Osteoblast (primary cell): ENCODE results near the gene AFDN. TPM values are rescaled to one million over a fixed set of nuclear protein-coding genes. Genes with fewer than 3 reads are reported as not detected.

Experiments used
- DNase-seq: peaks from one replicate; pipeline ENCODE4 v3.0.0; 2011; ENCODE audit warnings: low spot score, mixed read lengths; ENCODE audit not compliant: insufficient read length; ENCODE audit errors: missing footprints
- H2AFZ ChIP-seq: 2 replicates; pipeline ENCODE4 v1.6.0; 2011; ENCODE audit warnings: mild to moderate bottlenecking, low read length
- H3K27ac ChIP-seq: 2 replicates; pipeline ENCODE4 v1.5.1; 2011; ENCODE audit warnings: mild to moderate bottlenecking, low read depth, low read length, moderate library complexity
- H3K27me3 ChIP-seq: 2 replicates; pipeline ENCODE4 v1.6.0; 2012; ENCODE audit warnings: mild to moderate bottlenecking, control low read depth, inconsistent platforms, low read length, moderate library complexity; ENCODE audit not compliant: insufficient read depth
- H3K36me3 ChIP-seq: 2 replicates; pipeline ENCODE4 v1.5.1; 2011; ENCODE audit warnings: mild to moderate bottlenecking, low read length, control low read depth, moderate library complexity; ENCODE audit not compliant: insufficient read depth
- H3K4me1 ChIP-seq: 2 replicates; pipeline ENCODE4 v1.5.1; 2011; ENCODE audit warnings: mild to moderate bottlenecking, low read length, control low read depth, moderate library complexity; ENCODE audit not compliant: insufficient read depth
- H3K4me2 ChIP-seq: 2 replicates; pipeline ENCODE4 v1.6.0; 2011; ENCODE audit warnings: mild to moderate bottlenecking, low read length; ENCODE audit not compliant: insufficient read depth
- H3K4me3 ChIP-seq: fragments of 200-600 bp; sonication (generic); 3 replicates; pipeline ENCODE4 v1.5.1; 2012; ENCODE audit warnings: mild to moderate bottlenecking, low read length, inconsistent platforms; ENCODE audit not compliant: insufficient read depth
- H3K79me2 ChIP-seq: 2 replicates; pipeline ENCODE4 v1.6.0; 2012; ENCODE audit warnings: mild to moderate bottlenecking, low read length, control low read depth, inconsistent platforms; ENCODE audit not compliant: insufficient read depth
- H3K9me3 ChIP-seq: 2 replicates; pipeline ENCODE4 v1.5.1; 2011; ENCODE audit warnings: low read depth, low read length, control low read depth
- H4K20me1 ChIP-seq: 2 replicates; pipeline ENCODE4 v1.6.0; 2012; ENCODE audit warnings: mild to moderate bottlenecking, low read length, control low read depth; ENCODE audit not compliant: insufficient read depth
- total RNA-seq: library from RNA; depleted of rRNA; stranded (reverse); fragments of >200 nt; gene quantifications from 2 replicates; pipeline ENCODE4 v1.2.3, GENCODE V29; 2012
- TF ChIP-seq, protein P1 (sequence below): IDR thresholded peaks from 2 replicates; pipeline ENCODE4 v1.5.1; 2011; ENCODE audit warnings: mild to moderate bottlenecking, low read depth, low read length, moderate library complexity; ENCODE audit errors: extremely low read depth

AFDN gene
- total RNA-seq, 1 donor: 52.5 TPM

DNA sequence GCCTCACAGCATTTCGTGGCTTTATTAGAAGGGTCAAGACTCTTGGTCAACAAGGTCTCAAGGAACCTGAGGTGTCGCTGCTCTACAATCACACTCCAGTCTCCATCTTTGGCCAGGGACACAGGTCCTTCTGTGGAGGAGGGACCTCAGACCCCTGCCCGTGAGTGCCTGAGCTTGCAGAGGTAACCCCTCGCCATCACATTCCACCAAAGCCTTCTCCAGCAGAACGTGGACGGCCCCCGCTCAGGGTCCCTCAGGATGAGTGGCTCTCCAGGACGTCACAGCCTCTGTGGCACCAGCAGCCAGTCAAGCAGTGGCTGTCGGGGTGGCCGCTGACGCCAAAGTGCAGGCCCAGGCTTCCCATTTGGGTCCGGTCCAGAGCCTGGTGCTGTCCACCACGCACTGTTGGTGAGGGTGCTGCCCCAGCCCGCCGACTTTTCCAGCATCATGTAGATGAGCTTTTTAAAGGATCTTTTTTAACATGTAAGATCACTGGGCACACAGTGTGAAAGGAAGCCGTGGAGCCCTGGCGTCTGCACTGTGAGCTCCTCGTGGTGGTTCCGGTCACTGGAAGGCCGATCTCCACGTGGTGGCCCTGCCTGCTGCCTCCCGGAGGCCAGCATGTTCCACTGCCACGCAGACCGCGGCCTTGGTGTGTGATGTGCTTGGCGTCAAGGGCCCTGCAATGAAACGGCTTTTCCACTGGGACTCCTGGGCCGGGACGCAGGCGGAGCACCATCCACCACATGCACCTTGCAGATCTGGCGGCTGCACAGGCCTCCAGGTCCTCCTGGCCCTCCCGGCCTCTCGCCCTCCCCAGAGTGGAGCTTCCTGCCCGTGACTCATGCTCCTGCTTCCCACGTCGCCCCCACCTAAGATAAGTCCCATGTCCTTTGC is 162.5 kb downstream of the AFDN start:
- H3K9me3 ChIP-seq: no peaks in the 10 kb centered on the region
- DNase-seq: peak; percentile 83
- no peaks in the 10 kb centered on the region for H3K4me1 ChIP-seq
- H3K4me2 ChIP-seq: no peak overlapping the region
- no peak overlapping the region for H3K4me3 ChIP-seq
- H3K27ac ChIP-seq: no peak overlapping the region
- H3K36me3 ChIP-seq: no peaks in the 10 kb centered on the region
- no peaks in the 10 kb centered on the region for H3K27me3 ChIP-seq
- no peaks in the 10 kb centered on the region for H3K79me2 ChIP-seq
- H2AFZ ChIP-seq: no peak overlapping the region
- TF ChIP-seq, protein P1, sequence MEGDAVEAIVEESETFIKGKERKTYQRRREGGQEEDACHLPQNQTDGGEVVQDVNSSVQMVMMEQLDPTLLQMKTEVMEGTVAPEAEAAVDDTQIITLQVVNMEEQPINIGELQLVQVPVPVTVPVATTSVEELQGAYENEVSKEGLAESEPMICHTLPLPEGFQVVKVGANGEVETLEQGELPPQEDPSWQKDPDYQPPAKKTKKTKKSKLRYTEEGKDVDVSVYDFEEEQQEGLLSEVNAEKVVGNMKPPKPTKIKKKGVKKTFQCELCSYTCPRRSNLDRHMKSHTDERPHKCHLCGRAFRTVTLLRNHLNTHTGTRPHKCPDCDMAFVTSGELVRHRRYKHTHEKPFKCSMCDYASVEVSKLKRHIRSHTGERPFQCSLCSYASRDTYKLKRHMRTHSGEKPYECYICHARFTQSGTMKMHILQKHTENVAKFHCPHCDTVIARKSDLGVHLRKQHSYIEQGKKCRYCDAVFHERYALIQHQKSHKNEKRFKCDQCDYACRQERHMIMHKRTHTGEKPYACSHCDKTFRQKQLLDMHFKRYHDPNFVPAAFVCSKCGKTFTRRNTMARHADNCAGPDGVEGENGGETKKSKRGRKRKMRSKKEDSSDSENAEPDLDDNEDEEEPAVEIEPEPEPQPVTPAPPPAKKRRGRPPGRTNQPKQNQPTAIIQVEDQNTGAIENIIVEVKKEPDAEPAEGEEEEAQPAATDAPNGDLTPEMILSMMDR: no peak
- H4K20me1 ChIP-seq: no peaks in the 10 kb centered on the region

GRCh38 chr6:167990016-167990945 is 163.6 kb downstream of the AFDN start:
- no peaks in the 10 kb centered on the region for H3K79me2 ChIP-seq

DNA sequence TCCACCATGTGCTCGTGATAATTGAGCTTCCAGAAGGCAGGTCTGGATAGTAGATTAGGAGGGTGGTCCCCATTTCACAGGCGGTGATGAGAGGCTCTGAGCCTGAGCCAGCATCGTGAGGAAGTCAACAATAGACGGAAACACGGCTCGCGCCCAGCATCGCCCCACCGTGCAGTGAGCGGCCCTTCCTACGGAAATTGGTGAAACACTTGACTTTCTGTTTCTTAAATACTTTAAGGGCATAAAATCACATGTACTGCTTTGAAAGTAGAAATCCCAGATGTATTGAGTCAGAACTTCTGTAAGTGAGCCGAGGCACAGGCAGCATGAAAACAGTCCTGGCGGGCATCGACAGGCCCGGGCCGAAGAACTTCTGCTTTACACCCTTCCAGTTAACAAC is 166.5 kb downstream of the AFDN start:
- no peaks in the 10 kb centered on the region for H3K27me3 ChIP-seq
- no peak overlapping the region for H3K4me2 ChIP-seq
- H3K79me2 ChIP-seq: no peaks in the 10 kb centered on the region
- no peak overlapping the region for H3K4me3 ChIP-seq
- no peak overlapping the region for H3K27ac ChIP-seq
- TF ChIP-seq, protein P1: no peak
- peak; percentile 81 for DNase-seq
- H2AFZ ChIP-seq: no peak overlapping the region
- H3K9me3 ChIP-seq: no peaks in the 10 kb centered on the region
- H3K36me3 ChIP-seq: no peaks in the 10 kb centered on the region
- H4K20me1 ChIP-seq: no peaks in the 10 kb centered on the region
- no peaks in the 10 kb centered on the region for H3K4me1 ChIP-seq

More at GRCh38 chr6:167990016-167990945, 163.6 kb downstream of the AFDN start:
- Histone ChIP-seq H4K20me1 (no peaks in the 10 kb centered on the region), H3K27ac (no peak overlapping the region), H3K4me3 (no peak overlapping the region), H2AFZ (no peak overlapping the region), H3K9me3 (no peaks in the 10 kb centered on the region), H3K27me3 (no peaks in the 10 kb centered on the region), H3K4me1 (no peaks in the 10 kb centered on the region), H3K36me3 (no peaks in the 10 kb centered on the region), H3K4me2 (no peak overlapping the region)
- TF ChIP-seq, protein P1: no peak
- DNase-seq: peak; percentile 68
